ENCODE data around the gene NUDT13.

The NUDT13 gene

GRCh38 chr10:73110345-73110849 lies at the start of gene NUDT13:
Gene NUDT13 (plus strand): TSS chr10:73110455. CDS start chr10:73114366, 3,911 bp downstream.
- DNase-seq = peak; percentile 2

GRCh38 chr10:73060738-73061635 lies 49.3 kb upstream of the NUDT13 start:
- peak; percentile 58 for DNase-seq

GRCh38 chr10:73061743-73062142 lies 48.5 kb upstream of the NUDT13 start:
- no peak for DNase-seq

- no peak for DNase-seq
Measured at GRCh38 chr10:73065441-73065840, 44.8 kb upstream of the NUDT13 start.

- DNase-seq = no peak
Measured at GRCh38 chr10:73073627-73074026, 36.6 kb upstream of the NUDT13 start.

- DNase-seq = no peak
Measured at GRCh38 chr10:73075829-73076228, 34.4 kb upstream of the NUDT13 start.

- peak; percentile 2 for DNase-seq
Measured at GRCh38 chr10:73076360-73077183, 33.7 kb upstream of the NUDT13 start.

- no peak for DNase-seq
Measured at GRCh38 chr10:73079779-73080541, 30.3 kb upstream of the NUDT13 start.

- DNase-seq = no peak
Measured at GRCh38 chr10:73083221-73083620, 27.0 kb upstream of the NUDT13 start.

- no peak for DNase-seq
Measured at GRCh38 chr10:73084209-73084608, 26.0 kb upstream of the NUDT13 start.

GRCh38 chr10:73086816-73087215 lies 23.4 kb upstream of the NUDT13 start:
- DNase-seq = no peak

GRCh38 chr10:73088304-73088703 lies 22.0 kb upstream of the NUDT13 start:
- no peak for DNase-seq

- DNase-seq = no peak
Measured at GRCh38 chr10:73092830-73093229, 17.4 kb upstream of the NUDT13 start.

GRCh38 chr10:73093922-73094850 lies 16.1 kb upstream of the NUDT13 start:
- no peak for DNase-seq

GRCh38 chr10:73094986-73095480 lies 15.2 kb upstream of the NUDT13 start:
- DNase-seq = no peak

- DNase-seq = peak; percentile 27
Measured at GRCh38 chr10:73095481-73096021, 14.7 kb upstream of the NUDT13 start.

- peak; percentile 50 for DNase-seq
Measured at GRCh38 chr10:73096041-73096448, 14.2 kb upstream of the NUDT13 start.

- DNase-seq = peak; percentile 87
Measured at GRCh38 chr10:73096449-73097304, 13.6 kb upstream of the NUDT13 start, which contains the start of gene P4HA1. Gene P4HA1 (minus strand): TSS chr10:73096866. CDS start chr10:73074883, 21,983 bp downstream.

GRCh38 chr10:73097305-73097670 lies 13.0 kb upstream of the NUDT13 start:
- no peak for DNase-seq

GRCh38 chr10:73099141-73099540 lies 11.1 kb upstream of the NUDT13 start:
- no peak for DNase-seq
